ENCODE data around the gene MTREX.

MTREX gene

DNA sequence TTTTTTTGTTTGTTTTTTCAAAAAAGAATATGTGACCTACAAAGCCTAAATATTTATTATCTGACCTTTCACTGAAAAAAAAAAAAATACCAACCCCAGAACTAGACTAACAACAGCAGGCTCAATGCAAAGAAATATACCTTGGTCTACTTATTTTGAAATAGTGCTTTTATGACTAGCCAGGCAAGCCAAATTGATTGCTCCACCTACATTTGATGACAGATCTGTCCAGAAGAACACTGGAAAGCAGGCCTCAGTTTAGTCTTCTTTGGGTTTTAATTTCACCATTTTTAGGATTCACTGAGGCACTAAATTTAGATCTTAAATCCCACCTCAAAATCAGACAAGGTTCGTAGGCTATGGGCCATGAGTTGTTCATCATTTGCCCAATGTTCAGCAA lies 129.7 kb downstream of the MTREX start:
- DNase-seq = no peak

DNA sequence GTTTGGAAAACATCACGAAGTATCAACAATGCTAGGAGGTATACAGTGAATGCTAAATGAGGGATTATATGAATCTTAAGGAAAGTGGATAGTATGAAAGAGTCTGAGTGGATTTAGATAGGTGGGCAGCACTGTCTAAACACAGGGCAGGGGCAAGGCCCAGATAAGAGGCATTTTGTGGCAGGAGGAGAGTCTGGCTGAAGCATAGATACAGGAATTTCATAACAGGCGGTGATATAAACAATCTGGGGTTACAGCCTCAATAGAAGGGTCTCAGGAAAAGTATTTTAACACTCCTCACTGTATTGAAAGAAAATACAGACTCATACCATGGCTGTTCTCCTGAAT lies 130.0 kb downstream of the MTREX start:
- no peak for DNase-seq

DNA sequence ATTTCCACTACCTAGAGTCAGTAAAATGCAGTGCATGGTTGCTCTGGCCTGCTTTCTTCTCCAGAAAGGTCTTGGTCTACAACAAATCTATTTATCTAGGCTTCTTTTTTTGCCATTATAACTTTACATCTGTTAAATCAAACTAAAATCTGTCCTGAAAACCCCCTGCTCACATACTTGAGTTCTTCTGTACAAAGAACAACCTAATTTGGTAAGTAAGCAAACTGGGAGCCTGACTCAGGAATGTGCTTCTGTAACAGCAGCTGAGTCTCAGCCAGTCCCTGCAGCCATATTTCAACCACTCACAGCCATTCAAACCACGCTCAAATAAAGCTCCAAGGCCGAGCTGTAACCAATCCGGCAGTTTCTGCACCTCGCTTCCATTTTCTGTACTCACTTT lies 131.2 kb downstream of the MTREX start:
- DNase-seq = no peak

DNA sequence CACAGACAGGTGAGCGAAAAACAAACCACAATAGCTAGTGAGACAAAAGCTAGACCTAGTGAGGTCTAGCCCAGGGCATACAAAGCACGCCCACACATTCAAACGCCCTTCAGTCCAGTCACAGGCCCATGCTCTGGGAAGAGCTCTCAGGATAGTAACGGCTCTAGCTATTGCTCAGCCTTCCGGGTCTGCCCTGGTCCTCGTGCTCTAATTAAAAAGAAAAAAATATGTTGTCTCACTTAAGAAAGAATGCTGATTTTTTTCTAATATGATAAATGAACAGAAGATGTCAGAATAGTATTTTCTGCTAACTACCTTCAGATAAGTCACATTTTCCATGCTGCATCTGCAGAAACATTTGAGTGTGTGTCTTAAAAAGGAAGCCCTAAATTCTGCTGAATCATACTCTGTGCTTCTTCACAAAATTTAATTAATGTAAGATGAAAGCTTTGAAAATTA lies 132.4 kb downstream of the MTREX start:
- DNase-seq = peak; percentile 58

DNA sequence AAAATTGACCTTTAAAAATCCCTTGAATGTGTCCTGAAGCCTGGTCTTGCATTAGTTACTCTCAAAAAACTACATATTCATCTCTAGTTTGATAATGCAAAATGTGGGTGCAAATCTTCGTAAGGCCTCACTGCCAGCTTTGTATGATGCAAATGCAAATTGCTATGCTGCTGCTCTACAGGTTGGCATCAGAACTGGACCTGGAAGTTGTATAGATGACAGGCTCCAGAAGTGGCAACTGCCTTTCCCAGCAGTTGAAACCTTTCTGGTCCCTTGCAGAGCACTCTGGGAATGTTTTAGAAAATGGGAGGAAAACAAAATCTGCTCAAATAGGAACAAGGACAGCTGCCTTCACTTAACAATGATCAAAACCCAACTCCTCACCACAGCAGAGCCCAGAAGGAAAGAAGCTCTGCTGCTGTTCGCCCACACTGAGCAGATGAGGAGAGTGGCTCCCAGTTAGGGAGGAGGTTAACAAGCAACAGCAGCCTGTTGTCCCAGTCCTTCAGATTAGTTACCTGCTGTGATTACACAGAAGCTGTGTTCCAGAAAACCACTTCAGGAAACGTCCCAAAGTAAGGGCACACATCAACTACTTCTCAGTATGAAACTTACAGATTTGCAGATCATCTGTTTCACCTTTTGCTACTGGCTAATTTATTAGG lies 133.4 kb downstream of the MTREX start:
- no peak for DNase-seq

DNA sequence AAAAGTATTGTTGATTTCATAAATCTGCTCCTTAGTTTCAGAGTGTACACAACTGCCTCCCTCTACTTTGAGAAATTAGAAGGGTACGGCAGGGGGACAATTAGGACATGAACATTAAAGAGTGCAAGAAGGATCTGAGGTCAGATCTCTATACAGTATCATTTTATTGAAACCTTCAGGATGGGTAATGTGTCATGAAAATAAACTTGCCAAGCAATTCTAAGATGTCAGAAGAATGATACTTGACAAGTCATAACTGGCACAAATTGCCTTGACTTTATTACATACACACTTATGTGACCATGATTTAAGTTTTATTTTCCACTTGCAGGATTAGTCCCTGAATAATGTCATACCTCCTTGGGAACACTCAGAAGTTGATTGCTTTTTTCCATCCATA lies 134.2 kb downstream of the MTREX start:
- DNase-seq = no peak

DNA sequence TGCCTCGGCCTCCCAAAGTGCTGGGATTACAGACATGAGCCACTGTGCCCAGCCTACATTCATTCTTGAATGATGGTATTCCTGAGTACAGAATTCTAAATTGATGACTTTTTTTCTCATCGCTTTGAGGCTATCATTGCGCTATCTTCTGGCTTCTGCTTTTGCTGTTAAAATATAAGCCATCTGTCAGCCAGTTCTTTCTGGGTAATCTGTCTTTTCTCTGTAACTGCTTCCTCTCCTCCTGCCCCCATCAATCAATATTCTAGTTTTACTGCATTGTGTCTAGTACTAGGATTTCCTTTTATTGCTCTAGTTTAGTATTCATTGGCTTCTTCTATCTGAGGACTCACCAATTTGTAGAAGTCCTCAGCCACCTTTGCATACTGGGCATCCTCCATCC lies 138.0 kb downstream of the MTREX start:
- DNase-seq = no peak

DNA sequence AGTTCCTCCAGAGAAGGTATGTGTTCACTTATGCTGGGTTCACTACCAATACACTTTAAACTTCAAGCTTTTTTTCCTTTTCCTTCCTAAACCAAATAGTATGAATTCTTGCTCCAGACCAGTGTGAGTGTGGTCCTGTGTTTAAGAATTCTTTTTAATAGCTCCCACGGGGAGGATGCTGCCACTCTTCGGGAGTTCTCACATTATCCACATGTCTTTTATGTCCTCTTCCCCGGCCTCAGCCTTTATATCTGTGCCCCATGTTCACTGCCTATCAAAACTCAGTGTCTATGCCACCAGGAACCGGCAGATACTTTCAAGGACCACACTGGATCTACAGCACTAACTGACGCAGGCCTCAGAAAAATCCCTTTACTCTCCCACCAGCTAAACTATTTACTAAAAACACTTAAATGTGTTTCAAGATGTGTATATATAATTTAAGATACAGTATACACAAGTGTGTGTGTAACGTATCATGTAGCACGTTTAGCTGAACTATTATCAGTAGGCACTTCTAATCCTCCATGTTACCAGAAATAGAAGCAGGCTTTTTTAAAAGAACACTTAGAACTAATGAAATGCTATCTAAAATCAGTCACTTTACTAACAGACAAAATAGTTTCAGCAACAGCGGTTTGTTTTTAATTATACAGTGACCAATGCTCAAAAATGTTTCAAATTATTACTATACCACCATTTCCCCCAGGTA lies 139.0 kb downstream of the MTREX start:
- no peak for DNase-seq

DNA sequence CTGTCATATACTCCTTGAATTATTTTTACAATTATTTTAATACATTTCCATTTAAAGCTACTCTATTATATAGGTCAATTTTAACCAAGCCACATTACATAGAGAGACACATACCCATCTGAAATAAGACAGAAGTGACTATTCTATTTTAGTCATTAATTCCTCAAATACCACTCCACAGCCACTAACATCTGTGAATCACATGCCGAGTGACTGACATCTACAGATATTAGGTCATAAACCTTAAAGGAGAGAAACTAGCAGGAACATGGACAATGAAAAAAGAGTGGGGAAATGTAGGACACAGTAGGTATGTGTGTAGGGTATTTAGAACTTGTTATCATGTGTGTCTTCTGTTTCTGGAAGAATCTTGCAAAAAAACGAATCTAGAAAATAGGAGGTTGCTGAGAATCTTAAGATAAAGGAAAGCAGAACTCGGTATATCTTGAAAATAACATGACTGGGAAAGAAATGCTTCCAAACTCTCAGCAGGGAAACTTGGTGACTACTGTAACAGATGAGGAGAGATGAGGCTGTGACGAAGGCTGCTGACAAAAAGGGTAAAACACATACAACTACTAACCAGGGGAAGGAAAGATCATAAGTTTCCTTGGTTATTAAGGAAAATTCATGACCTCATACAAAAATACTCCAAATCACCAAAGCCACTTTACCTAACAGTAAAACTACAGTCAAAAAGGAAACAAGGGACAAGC lies 142.4 kb downstream of the MTREX start:
- DNase-seq = peak; percentile 42

DNA sequence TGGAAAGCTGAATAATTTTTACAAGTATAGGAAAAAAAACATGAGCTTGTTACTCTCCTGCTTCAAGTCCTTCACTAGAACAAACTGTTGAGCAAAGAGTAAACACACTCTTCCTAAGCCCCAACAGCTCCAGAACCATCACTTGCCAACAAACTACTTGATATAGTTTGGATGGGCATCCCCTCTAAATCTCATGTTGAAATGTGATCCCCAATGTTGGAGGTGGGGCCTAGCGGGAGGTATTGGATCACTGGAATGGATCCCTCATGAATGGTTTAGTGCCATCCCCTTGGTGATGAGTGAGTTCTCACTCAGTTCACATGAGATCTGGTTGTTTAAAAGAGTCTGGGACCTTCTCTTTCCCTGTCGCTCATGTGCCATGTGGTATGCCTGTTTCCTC lies 144.2 kb downstream of the MTREX start:
- DNase-seq = no peak

DNA sequence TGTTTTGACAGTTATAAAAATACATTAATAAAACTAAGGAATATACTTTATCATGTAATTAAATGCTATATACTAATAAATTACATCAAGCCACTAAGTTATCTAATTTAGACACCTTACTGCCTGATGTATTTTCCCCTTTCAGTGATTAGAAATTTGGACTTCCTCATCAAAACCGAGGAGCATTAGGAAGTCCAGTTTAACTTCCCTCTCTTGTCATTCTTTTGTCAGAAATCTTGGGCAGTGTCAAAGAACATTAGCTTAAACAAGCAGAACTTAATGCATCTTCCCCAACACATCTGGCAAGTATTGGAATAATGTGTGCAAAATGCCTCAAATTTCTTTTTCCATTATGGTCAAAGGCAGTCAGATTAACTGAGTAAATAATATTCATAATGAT lies 145.4 kb downstream of the MTREX start:
- DNase-seq = peak; percentile 10

DNA sequence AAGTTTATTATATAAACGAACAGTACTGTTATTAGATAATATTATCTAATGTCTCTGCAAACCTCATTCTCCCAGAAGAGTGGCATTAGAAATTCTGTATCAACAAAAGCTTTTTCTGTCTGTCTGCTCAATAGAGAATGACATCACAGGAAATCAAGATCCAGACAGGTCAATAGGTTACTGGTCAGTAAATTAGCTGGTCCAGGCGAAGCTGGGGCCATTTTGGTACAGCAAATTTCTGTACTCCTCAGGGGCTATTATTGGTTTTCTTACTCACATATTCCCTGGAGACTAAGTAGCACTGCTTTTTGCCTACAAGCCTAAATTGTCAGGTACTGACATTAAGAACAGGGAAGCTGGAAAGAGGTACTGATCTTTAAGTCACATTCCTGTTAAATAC lies 146.5 kb downstream of the MTREX start:
- no peak for DNase-seq

DNA sequence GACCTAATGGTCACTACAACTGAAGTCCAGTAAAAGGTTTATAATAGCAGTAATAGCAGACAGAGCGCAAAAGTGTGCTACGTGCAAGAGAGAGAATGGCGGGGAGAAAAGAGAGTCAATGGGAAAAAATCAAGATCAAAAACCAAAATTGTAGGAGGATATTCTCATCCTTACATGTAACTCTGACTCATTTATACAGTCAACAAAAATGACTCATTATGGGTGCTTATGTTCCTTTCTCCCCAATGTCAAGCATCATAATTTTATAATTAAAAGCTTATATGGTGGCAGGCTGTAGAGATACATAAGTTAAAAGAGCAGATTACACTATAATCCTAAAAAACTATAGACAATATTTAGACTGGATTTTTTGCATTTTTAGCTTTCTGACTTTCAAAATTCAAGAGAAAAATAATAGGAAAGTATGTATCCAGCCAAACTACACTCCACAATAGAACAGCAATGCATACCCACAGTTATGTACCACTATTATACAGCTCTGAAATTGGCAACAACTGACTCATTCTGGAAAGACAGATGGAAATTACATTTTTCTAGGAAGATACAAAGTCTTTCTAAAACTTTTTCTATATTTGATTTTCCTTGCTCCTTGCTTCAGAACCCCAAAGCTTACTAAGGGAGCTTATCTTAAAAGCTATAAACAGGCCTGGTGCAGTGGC lies 148.6 kb downstream of the MTREX start:
- DNase-seq = no peak

DNA sequence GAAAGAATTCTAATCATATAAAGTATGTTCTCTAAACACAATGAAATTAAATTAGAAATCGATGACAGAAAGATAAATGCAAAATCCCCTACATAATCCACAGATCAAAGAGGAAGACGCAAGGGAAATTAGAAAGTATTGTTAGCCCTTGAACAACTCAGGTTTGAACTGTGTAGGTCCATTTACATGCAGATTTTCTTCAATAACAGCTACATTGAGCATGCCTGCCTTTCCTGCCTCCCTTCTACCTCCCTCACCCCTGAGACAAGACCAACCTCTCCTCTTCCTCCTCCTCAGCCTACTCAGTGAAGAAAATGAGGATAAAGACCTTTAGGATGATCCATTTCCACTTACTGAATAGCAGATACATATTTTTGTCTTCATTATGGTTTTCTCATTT lies 151.8 kb downstream of the MTREX start:
- no peak for DNase-seq

DNA sequence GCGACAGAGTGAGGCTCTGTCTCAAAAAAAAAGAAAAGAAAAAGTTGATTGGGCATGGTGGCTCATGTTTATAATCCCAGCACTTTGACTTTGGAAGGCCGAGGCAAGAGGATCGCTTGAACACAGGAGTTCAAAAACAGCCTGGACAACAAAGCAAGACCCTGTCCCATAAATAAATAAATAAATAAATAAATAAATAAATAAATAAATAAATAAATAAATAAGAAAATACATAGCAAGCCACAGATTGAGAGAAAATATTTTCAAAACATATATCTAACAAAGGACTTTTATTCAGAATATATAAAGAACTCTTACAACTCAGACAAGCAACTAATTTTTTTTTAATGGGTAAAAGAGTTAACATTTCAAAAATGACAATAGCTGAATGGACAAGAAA lies 155.8 kb downstream of the MTREX start:
- no peak for DNase-seq

DNA sequence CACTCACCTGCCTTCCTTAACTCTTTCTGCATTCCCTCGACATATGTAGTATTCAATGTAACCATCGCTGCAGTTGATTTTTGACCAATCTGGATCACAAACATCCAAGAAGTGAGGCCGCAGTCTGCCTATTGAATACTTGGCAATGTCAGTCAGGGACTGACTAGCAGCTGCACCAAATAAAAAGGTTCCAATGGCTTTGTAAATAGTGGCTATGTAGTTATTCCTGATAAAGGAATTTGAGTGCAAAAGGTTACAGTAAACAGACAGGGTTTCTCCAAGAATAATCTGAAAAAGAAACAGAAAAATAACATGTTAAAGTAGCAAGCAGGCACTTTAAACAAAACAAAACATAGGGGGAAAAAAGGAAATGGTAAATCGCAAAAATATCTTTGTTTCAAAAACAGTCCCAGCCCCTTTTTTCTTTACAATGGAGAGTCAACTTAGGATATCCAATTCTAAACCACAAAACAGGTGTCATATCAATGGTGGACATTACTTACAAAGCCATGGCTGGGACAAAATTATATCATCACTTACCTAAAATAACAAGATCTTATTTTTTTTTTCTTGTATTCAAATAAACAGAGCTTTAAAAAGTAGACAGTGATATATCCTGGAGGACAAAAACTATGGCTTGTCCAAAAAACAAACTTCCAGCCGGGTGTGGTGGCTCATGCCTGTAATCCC lies 160.2 kb downstream of the MTREX start:
- no peak for DNase-seq

DNA sequence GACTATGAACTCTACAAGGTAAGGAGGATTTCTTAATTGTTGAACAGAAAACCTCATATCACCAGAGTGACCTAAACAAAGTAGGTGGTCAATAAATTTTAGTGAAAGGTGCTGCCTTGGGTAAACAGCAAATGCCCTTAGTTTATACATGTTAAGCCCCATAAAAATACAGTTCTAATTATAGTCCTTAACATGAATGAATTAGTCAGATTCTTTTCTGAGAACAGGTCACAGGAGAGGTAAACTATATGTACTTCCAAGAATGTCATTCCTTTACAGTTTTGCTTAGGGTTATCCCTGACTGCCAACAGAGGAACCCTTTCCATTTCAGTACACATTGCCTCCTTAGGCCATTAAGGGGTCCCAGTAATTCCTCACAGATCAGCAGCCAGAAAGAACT lies 162.1 kb downstream of the MTREX start:
- DNase-seq = no peak

DNA sequence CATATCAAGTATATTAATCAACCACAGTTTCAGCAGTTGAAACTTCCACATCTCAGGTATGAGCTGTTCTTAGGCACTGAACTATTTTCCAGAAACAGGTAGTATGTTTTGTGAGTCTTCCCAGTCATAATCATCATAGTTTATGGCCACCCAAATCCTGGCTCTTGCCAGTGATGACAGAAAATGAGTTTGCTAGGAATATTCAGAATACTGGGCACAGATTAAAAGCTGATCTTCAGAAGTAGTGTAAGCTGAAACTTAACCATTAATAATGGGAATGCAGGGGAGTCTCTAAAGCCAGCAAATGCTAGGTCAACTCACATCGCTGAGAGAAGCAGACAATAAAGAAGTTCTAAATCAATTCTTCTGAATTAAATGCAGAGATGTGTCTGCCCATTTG lies 162.5 kb downstream of the MTREX start:
- DNase-seq = no peak

DNA sequence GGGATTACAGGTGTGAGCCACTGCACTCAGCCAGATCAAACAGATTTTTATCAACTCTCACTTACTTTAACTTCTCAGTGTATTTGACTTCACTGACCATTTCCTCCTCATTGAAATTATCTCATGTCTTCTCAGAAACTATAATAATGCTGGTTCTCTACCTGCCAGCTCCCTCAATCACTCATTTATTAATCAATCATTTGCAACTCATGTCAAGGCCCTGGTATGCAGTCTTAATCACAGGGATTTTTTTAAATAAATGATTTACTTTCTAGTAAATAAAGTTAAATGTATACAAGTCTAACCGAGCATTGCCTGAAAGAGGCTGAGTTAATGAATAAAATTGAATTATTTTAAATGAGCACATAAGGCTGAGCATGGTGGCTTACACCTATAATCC lies 163.7 kb downstream of the MTREX start:
- DNase-seq = no peak

DNA sequence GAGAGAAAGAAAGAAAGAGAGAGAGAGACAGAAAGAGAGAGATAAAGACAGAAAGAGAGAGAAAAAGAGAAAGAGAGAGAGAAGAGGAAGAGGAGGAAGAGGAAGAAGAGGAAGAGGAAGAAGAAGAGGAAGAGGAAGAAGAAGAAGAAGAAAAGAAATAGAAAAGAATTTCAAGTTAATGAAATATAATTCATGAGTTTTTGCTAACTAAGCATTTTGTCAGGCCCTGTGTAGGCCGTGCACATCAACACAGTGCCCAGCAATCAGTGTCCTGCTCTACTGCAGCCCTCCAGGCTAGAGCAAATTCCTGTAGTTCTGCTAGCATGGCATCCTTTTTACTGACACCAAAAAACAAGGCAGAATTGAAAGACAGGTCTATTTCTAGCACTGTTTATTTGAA lies 164.9 kb downstream of the MTREX start:
- no peak for DNase-seq

All from OCI-M1 (cell line).